Measurements from ENCODE around the gene E2F2. TPM values are rescaled to one million over a fixed set of nuclear protein-coding genes. Genes with fewer than 3 reads are reported as not detected.

The E2F2 gene
- polyA plus RNA-seq, 1 of the 3 experiments (the other 2 are of a cell fraction): 0.43 TPM

DNA sequence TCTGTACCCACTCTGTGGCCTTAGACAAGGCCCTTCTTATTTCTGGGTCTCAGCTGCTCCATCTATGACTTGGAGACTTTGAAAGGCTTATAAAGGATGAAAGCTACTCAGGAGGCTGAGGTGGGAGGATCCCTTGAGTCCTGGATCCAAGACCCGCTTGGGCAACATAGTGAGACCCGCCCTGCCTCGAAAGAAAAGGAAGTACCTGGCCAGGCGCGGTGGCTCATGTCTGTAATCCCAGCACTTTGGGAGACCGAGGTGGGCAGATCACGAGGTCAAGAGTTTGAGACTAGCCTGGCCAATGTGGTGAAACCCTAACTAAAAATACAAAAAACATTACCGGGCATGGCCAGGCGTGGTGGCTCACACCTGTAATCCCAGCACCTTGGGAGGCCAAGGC is 14.8 kb upstream of the E2F2 start:
- Histone ChIP-seq H3K4me1 (ENCODE audit: control insufficient read depth in 1 of 2, insufficient read depth in 2 of 2, low read depth in 1 of 2, low read length in 1 of 2) (peaks cover 0 to 8% of the 10 kb centered on the region in 2 experiments; a peak in 1 of 4 replicates), H3K9ac (no peak overlapping the region), H3F3A (replicated peaks; ENCODE audit: insufficient read depth) (no peaks in the 10 kb centered on the region), H3K27me3 (ENCODE audit: insufficient read depth) (no peaks in the 10 kb centered on the region), H3K9me3 (no peaks in the 10 kb centered on the region), H3K4me2 (no peak overlapping the region), H3K27ac (ENCODE audit: low read depth in 2 of 2, low read length in 1 of 2) (no peak overlapping the region), H4K20me1 (ENCODE audit: insufficient read depth) (no peaks in the 10 kb centered on the region), H3K4me3 (ENCODE audit: low read depth in 2 of 2, low read length in 1 of 2) (no peak overlapping the region), H3K79me2 (ENCODE audit: insufficient read depth) (no peaks in the 10 kb centered on the region), H3K36me3 (replicated peaks in 1 of 2; ENCODE audit: control insufficient read depth in 1 of 2, insufficient read depth in 2 of 2, low read length in 1 of 2) (no peaks in the 10 kb centered on the region), H2AFZ (ENCODE audit: low read depth) (no peak overlapping the region), H3K9me2 (no peaks in the 10 kb centered on the region)
- no peak for DNase-seq
- WGBS (ENCODE audit: low lambda C conversion rate): 99% methylated on average over 9 of the region's 9 CpGs
- TF ChIP-seq YY1 (IDR thresholded peaks at IDR 0.05; ENCODE audit: low read depth) (no peak), RFX5 (IDR thresholded peaks at IDR 0.05; ENCODE audit: low read length) (no peak), GATA2 (CRISPR knock-in tag; IDR thresholded peaks at IDR 0.05) (no peak), RCOR1 (IDR thresholded peaks at IDR 0.05; ENCODE audit: low read length) (no peak), TAF1 (IDR thresholded peaks at IDR 0.05; ENCODE audit: borderline replicate concordance, low read depth, low read length) (no peak), FOXJ3 (CRISPR knock-in tag; IDR thresholded peaks at IDR 0.05) (no peak), FOXM1 (IDR thresholded peaks at IDR 0.05; ENCODE audit: low read depth) (no peak), NRF1 (IDR thresholded peaks at IDR 0.05; ENCODE audit: low read depth, low read length) (no peak), RAD21 (IDR thresholded peaks at IDR 0.05; ENCODE audit: low read length) (no peak)
- TF ChIP-seq, protein P1, sequence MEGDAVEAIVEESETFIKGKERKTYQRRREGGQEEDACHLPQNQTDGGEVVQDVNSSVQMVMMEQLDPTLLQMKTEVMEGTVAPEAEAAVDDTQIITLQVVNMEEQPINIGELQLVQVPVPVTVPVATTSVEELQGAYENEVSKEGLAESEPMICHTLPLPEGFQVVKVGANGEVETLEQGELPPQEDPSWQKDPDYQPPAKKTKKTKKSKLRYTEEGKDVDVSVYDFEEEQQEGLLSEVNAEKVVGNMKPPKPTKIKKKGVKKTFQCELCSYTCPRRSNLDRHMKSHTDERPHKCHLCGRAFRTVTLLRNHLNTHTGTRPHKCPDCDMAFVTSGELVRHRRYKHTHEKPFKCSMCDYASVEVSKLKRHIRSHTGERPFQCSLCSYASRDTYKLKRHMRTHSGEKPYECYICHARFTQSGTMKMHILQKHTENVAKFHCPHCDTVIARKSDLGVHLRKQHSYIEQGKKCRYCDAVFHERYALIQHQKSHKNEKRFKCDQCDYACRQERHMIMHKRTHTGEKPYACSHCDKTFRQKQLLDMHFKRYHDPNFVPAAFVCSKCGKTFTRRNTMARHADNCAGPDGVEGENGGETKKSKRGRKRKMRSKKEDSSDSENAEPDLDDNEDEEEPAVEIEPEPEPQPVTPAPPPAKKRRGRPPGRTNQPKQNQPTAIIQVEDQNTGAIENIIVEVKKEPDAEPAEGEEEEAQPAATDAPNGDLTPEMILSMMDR (IDR thresholded peaks at IDR 0.05): no peak
- TF ChIP-seq, protein P2, sequence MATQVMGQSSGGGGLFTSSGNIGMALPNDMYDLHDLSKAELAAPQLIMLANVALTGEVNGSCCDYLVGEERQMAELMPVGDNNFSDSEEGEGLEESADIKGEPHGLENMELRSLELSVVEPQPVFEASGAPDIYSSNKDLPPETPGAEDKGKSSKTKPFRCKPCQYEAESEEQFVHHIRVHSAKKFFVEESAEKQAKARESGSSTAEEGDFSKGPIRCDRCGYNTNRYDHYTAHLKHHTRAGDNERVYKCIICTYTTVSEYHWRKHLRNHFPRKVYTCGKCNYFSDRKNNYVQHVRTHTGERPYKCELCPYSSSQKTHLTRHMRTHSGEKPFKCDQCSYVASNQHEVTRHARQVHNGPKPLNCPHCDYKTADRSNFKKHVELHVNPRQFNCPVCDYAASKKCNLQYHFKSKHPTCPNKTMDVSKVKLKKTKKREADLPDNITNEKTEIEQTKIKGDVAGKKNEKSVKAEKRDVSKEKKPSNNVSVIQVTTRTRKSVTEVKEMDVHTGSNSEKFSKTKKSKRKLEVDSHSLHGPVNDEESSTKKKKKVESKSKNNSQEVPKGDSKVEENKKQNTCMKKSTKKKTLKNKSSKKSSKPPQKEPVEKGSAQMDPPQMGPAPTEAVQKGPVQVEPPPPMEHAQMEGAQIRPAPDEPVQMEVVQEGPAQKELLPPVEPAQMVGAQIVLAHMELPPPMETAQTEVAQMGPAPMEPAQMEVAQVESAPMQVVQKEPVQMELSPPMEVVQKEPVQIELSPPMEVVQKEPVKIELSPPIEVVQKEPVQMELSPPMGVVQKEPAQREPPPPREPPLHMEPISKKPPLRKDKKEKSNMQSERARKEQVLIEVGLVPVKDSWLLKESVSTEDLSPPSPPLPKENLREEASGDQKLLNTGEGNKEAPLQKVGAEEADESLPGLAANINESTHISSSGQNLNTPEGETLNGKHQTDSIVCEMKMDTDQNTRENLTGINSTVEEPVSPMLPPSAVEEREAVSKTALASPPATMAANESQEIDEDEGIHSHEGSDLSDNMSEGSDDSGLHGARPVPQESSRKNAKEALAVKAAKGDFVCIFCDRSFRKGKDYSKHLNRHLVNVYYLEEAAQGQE (IDR thresholded peaks at IDR 0.05; ENCODE audit: low read depth, low read length): no peak
- ChIA-PET POLR2A (interaction anchor here (1.6 kb wide), 1 partner anchor 92 kb away, joined by 3 read pairs; no protein-coding TSS in a partner anchor), CTCF (interaction anchor here (0.7 to 18.2 kb wide), 23 partner anchors 12 to 370 kb away, joined by 3 to 708 read pairs (median 6); partner anchors contain the start of gene ID3)

Measured in SK-N-SH (cell line).